ENCODE measurements around the gene CCDC107.
"Not testable (repeated sequence)": the region's sequence is repeated elsewhere in the genome, so short reads cannot be mapped to it uniquely, and the experiment has no call there.

The CCDC107 gene

GRCh38 chr9:35639631-35640030 is 18.5 kb upstream of the CCDC107 start:
- DNase-seq (ENCODE audit: low spot score) = no peak
- in situ Hi-C loops (cut with MboI; ENCODE audit: low sequenced_read_pairs, unreplicated experiment) = no loop called here
- no peak for TF ChIP-seq CTCF (IDR thresholded peaks at IDR 0.05; ENCODE audit: borderline replicate concordance, control extremely low read depth, extremely low read depth, insufficient read depth, missing control alignments)

- in situ Hi-C loops (cut with MboI; ENCODE audit: low sequenced_read_pairs, unreplicated experiment); DNase-seq (ENCODE audit: low spot score): not testable (repeated sequence)
These were observed 17.7 kb upstream of the CCDC107 start for GRCh38 chr9:35640431-35640830.

GRCh38 chr9:35641478-35641877 is 16.6 kb upstream of the CCDC107 start:
- in situ Hi-C loops (cut with MboI; ENCODE audit: low sequenced_read_pairs, unreplicated experiment); DNase-seq (ENCODE audit: low spot score): not testable (repeated sequence)

- no peak for TF ChIP-seq CTCF (IDR thresholded peaks at IDR 0.05; ENCODE audit: borderline replicate concordance, control extremely low read depth, extremely low read depth, insufficient read depth, missing control alignments)
- in situ Hi-C loops (cut with MboI; ENCODE audit: low sequenced_read_pairs, unreplicated experiment) = no loop called here
- no peak for DNase-seq (ENCODE audit: low spot score)
These were observed 15.0 kb upstream of the CCDC107 start for GRCh38 chr9:35643046-35643445.

- in situ Hi-C loops (cut with MboI; ENCODE audit: low sequenced_read_pairs, unreplicated experiment); DNase-seq (ENCODE audit: low spot score): not testable (repeated sequence)
These were observed 12.4 kb upstream of the CCDC107 start for GRCh38 chr9:35645736-35646135.

GRCh38 chr9:35646153-35646532 is 11.9 kb upstream of the CCDC107 start:
- DNase-seq (ENCODE audit: low spot score) = no peak
- in situ Hi-C loops (cut with MboI; ENCODE audit: low sequenced_read_pairs, unreplicated experiment) = no loop called here
- TF ChIP-seq CTCF (IDR thresholded peaks at IDR 0.05; ENCODE audit: borderline replicate concordance, control extremely low read depth, extremely low read depth, insufficient read depth, missing control alignments) = no peak

- peak; percentile 99 for TF ChIP-seq CTCF (IDR thresholded peaks at IDR 0.05; ENCODE audit: borderline replicate concordance, control extremely low read depth, extremely low read depth, insufficient read depth, missing control alignments)
- peak; percentile 96 for DNase-seq (ENCODE audit: low spot score)
- in situ Hi-C loops (cut with MboI; ENCODE audit: low sequenced_read_pairs, unreplicated experiment) = no loop called here
These were observed 11.4 kb upstream of the CCDC107 start for GRCh38 chr9:35646533-35647265.

GRCh38 chr9:35649431-35650340 is 8.4 kb upstream of the CCDC107 start:
- no peak for TF ChIP-seq CTCF (IDR thresholded peaks at IDR 0.05; ENCODE audit: borderline replicate concordance, control extremely low read depth, extremely low read depth, insufficient read depth, missing control alignments)
- in situ Hi-C loops (cut with MboI; ENCODE audit: low sequenced_read_pairs, unreplicated experiment) = no loop called here
- DNase-seq (ENCODE audit: low spot score) = peak; percentile 67
